Endometrium (tissue), 2 donors: ENCODE measurements around the gene SLC30A2.
"Not testable (repeated sequence)": the region's sequence is repeated elsewhere in the genome, so short reads cannot be mapped to it uniquely, and the experiment has no call there.

Experiments
- FAIRE-seq: peaks from 2 replicates; lab custom pipeline; 2012; peaks lifted over from hg19 to GRCh38; lab: Jason Lieb, UNC
- donor health status: control.
- donor health status: control.

The SLC30A2 gene

GRCh38 chr1:26045722-26046245 lies at the start of gene SLC30A2:
SLC30A2 (minus strand) TSS chr1:26046118; CDS start chr1:26045896, 222 bp downstream.
- no peak for FAIRE-seq

- no peak for FAIRE-seq
Observed at GRCh38 chr1:26094677-26095383, 48.9 kb upstream of the SLC30A2 start.

GRCh38 chr1:26094076-26094669 lies 48.3 kb upstream of the SLC30A2 start:
- FAIRE-seq = no peak

DNA sequence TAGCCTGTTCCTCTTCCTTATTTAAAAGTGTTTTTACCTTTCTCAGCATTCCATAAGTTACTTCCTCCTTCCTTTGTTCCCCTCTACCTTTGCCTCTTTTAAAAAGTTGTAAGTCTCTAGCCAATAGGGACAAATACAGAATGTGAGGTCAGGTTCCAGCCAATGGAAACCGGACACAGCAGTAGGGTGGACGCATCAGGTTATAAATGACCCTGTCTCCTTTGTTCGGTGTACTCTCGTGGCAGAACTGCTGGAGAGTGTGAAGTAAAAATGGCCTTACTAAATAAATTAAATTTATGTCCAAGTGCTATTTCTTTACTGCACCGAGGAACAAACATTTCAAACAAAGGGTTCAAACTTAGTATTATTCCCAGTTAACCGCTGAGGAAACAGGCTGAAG lies 47.7 kb upstream of the SLC30A2 start:
- not testable (repeated sequence) for FAIRE-seq

- FAIRE-seq = no peak
Observed at GRCh38 chr1:26092422-26092821, 46.5 kb upstream of the SLC30A2 start.

DNA sequence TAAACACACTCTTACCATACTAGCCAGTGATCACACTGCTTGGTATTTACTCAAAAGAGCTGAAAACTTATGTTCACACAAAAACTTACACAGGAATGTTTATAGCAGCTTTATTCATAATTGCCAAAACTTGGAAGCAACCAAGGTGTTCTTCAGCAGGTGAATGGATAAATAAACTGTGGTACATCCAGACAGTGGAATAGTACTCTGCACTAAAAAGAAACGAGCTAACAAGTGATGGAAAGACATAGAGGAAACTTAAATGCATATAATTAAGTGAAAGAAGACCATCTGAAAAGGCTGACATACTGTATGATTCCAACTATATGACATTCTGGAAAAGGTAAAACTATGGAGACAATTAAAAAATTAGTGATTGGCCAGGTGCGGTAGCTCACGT lies 45.0 kb upstream of the SLC30A2 start:
- no peak for FAIRE-seq

DNA sequence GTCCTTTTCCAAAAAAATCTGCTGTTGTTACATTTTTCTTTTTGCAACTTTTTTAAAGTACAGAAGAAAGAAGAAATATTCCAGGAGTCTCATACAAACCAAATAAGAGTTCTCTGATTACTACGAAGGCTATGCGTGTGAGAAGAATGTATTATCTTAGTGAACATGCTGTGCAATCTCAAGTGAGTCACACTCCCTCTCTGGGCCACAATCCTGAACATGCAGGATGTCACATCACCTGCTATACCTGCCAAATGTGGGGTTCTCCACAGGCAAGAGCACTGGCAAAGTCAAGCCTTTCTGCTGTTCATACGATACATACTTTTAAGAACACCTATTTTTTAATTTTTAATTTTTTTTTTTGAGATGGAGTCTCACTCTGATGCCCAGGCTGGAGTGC lies 43.2 kb upstream of the SLC30A2 start:
- no peak for FAIRE-seq

GRCh38 chr1:26084844-26085243 lies 38.9 kb upstream of the SLC30A2 start:
- FAIRE-seq = no peak

DNA sequence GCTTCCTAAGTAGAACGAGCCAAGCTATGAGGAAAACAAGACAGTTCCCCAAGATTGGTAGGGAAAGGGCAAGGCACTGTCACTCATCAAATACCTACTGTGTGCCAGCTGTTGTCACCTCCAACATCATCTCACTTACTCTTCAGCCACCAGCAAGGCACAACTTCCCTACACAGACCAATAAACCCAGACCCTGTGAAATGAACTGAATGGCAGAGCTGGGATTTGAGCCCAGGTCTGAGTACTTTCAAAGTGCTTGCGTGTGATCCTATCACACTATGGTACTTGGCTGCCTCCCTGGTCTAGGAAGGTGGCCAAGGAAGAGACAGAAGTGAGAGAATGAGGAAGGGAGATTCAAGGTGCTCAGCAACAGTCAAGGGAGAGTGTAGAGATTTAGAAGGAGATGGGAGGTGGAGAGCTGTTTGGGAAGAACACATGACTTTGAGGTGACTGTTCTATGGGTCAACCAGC lies 38.2 kb upstream of the SLC30A2 start:
- no peak for FAIRE-seq

DNA sequence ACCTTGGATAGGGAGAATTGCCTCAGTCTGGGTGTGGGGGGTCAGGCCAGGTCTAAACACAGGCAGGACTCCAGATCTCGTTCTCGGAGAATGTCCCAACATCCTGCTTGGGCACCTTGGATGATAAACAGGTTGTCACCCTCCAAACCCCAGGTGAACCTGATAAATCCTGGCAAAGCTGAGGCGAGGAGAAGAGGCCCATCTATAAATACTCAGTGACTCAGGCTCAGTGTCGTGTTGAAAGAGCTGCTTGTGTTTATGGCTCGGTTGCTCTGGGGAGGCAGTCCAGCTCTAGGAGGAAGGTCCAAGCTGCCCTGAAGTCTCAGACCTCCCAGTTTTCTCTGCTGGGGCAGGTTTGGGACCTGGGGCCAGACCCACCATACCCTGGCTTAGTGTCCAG lies 37.3 kb upstream of the SLC30A2 start:
- no peak for FAIRE-seq

DNA sequence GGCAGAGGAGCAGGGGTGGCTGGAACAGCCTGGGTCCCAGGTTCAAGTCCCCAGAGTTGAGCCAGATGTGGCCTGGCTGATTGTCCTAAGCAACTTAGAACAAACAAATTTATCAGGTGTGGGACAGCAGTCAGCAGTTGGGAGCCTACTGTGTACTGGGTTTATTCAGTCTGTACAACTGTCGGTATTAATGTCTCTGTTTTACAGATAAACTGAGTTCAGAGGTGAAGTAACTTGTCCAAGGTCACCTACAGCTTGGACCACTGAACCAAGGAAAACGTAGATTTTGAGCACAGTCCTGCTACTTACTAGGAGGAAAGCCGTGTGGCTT lies 36.1 kb upstream of the SLC30A2 start:
- FAIRE-seq = no peak

DNA sequence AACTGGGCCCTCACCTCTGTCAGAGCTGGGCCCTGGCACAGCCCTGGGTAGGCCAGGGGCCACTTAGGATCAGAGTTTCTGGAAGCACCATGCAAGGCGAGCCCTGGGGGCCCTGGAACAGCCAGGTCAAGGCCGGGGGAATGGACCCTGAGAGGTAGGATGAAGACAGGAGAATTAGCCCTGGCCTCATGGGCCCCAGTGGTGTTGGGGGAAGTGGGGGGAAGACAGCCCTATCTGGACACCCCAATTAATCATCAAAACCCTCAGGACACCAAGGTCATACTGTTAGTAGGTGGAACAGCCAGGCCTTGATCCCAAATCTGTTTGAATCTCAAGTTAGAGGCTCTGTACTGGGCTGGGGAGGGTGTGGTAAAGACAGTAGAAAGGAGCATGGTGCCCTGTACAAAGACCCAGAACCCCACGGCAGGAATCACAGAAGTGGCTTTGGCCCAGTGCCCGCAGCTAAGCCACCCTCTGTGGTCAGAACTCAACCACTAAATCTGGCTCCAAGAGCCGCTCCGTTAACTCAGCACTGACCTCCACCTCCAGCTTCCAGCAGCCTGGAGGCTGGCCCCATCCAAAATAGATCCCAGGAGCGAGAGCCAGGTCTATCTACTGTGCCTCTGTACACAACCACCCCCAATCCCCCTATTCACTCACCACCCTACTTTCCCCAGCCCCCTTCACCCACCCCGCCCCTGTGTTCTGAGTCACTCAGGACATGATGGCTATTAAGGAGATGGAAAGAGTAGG lies 35.5 kb upstream of the SLC30A2 start:
- FAIRE-seq = no peak

- FAIRE-seq = no peak
Observed at GRCh38 chr1:26079960-26080814, 34.3 kb upstream of the SLC30A2 start.

DNA sequence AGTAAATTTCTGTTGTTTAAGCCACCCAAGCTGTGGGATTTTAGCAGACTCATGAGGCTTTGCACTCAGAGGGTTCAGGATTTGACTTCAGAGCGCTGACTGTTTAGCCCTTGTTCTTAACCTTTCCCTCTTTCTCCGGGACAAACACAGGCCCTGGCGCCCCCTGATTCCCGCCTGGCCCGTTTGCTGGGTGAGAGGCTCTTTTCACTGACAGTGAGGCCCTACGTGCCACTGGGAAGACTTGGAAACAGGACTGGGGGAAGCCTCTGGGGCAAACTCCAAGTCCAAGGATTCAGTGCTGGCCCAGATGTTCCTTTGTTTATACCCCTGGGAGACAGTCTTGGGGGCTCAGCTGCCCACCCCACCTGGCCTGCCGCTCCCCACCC lies 33.3 kb upstream of the SLC30A2 start:
- no peak for FAIRE-seq

- no peak for FAIRE-seq
Observed at GRCh38 chr1:26078286-26079177, 32.6 kb upstream of the SLC30A2 start.

- no peak for FAIRE-seq
Observed at GRCh38 chr1:26077524-26077923, 31.6 kb upstream of the SLC30A2 start.

DNA sequence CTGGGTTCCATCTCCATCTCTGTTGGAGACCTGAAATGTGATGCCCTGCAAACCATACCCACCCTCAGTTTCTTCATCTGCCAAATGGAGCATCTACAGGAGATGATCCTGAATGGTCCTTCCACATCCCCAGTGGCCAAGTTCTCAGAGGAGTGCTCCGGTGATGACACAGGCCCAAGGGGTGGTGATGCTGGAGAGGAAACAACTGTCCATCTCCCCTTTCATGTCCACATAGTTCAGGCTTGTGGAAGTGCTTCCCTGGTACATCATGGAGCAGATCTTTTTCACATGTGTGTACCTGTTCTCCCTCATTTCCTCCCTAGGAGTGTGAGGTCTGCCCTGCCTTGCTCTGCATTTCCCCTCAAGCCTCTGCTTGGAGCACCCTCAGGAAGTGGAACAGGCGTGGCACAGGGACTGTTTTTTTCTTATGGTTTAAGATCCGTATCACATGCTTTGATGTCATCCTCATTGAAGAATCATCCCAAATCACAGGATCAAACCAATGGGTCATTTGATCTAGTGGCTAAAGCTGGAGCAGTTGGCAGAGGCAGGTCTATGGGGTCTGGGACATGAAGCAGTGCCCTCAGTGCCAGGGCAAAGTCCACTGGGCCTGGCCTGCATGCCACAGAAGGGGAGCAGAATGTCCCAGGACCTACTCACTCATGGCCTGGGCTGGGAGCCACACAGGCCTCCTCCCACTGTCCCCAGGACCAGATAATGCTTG lies 29.7 kb upstream of the SLC30A2 start:
- no peak for FAIRE-seq

- FAIRE-seq = no peak
Observed at GRCh38 chr1:26072305-26072704, 26.4 kb upstream of the SLC30A2 start.

GRCh38 chr1:26070963-26071342 lies 25.0 kb upstream of the SLC30A2 start:
- FAIRE-seq = no peak

GRCh38 chr1:26070296-26070962 lies 24.5 kb upstream of the SLC30A2 start:
- FAIRE-seq = no peak
